Measurements from ENCODE around the gene HOXB5. TPM values are rescaled to one million over a fixed set of nuclear protein-coding genes. Genes with fewer than 3 reads are reported as not detected.

HOXB5 gene
- total RNA-seq, 1 experiment from 2014 or later: not detected

- Histone ChIP-seq H2BK120ac (ENCODE audit: low read depth, low read length, poor library complexity, severe bottlenecking) (no peak overlapping the region), H2AK5ac (ENCODE audit: insufficient read length, low read length) (no peak overlapping the region), H3K4ac (ENCODE audit: low read depth, low read length) (no peak overlapping the region), H2BK20ac (ENCODE audit: low read depth, low read length, poor library complexity, severe bottlenecking) (no peak overlapping the region), H3K4me1 (ENCODE audit: insufficient read depth, low read length) (no peaks in the 10 kb centered on the region), H2BK12ac (ENCODE audit: insufficient read length, low read depth, low read length) (no peak overlapping the region), H3K56ac (ENCODE audit: insufficient read length, low read depth, low read length) (no peak overlapping the region), H4K8ac (replicated peaks; ENCODE audit: insufficient read length, low read depth, low read length) (no peak overlapping the region), H3K14ac (ENCODE audit: insufficient read depth, low read length) (no peak overlapping the region), H3K18ac (ENCODE audit: insufficient read length, low read depth, low read length) (no peak overlapping the region), H2BK5ac (ENCODE audit: insufficient read length, low read length) (no peak overlapping the region), H2AFZ (ENCODE audit: low read length) (no peak overlapping the region), H3K79me1 (ENCODE audit: insufficient read depth, low read depth, low read length, poor library complexity, severe bottlenecking) (no peaks in the 10 kb centered on the region), H3K4me2 (ENCODE audit: insufficient read depth, insufficient read length, low read length) (no peak overlapping the region), H3K27ac (ENCODE audit: insufficient read length, low read depth, low read length) (no peak overlapping the region), H4K20me1 (ENCODE audit: control insufficient read depth, insufficient read depth, insufficient read length) (no peaks in the 10 kb centered on the region), H3K27me3 (ENCODE audit: insufficient read depth, low read length) (peaks cover 96% of the 10 kb centered on the region), H3T11ph (ENCODE audit: low read length) (no peak overlapping the region), H4K5ac (ENCODE audit: insufficient read length, low read depth, low read length) (no peak overlapping the region), H4K91ac (ENCODE audit: insufficient read length, low read depth, low read length) (no peak overlapping the region), H3K9me3 (ENCODE audit: control insufficient read depth, low read depth, low read length) (no peaks in the 10 kb centered on the region), H3K23me2 (ENCODE audit: insufficient read length, low read depth, low read length, poor library complexity, severe bottlenecking) (peaks cover 3% of the 10 kb centered on the region), H2BK15ac (ENCODE audit: low read depth, low read length) (no peak overlapping the region), H3K23ac (ENCODE audit: insufficient read length, low read depth, low read length) (no peak overlapping the region), H3K79me2 (ENCODE audit: insufficient read depth, low read length) (no peaks in the 10 kb centered on the region), H3K9ac (ENCODE audit: extremely low read depth, insufficient read length, low read length) (no peak overlapping the region)
- Mint-ChIP-seq H3K36me3 (ENCODE audit: insufficient read depth in 1 of 3, low read depth in 3 of 3) (no peaks in the 10 kb centered on the region; a peak in 2 of 7 replicates), H3K9me3 (peaks cover 10 to 26% of the 10 kb centered on the region in 2 experiments), H3K4me1 (peaks cover 15 to 32% of the 10 kb centered on the region in 2 experiments), H3K27me3 (ENCODE audit: low read depth) (peaks cover 98% of the 10 kb centered on the region), H3K4me3 (no peak overlapping the region), H3K27ac (no peak overlapping the region)
- DNase-seq: no peak
- WGBS (ENCODE audit: extremely low coverage, insufficient read length, low lambda C conversion rate): no CpG with 5 or more reads among the region's 7 CpGs
- no peak for TF ChIP-seq CTCF (conservative IDR thresholded peaks at IDR 0.05)
Measured at GRCh38 chr17:48582750-48583069, 10.9 kb downstream of the HOXB5 start.
